GM12878 (cell line): ENCODE data around the gene KATNBL1. TPM values are rescaled to one million over a fixed set of nuclear protein-coding genes. Genes with fewer than 3 reads are reported as not detected.
A peak's percentile ranks its signal among the peaks of the same experiment; 100 is the strongest.

Experiments used
- ATF2 ChIP-seq: IDR thresholded peaks from 2 replicates; pipeline ENCODE4 v1.6.1; 2012; ENCODE audit warnings: low read length, inconsistent platforms
- BCLAF1 ChIP-seq: fragments of 450-650 bp; IDR thresholded peaks from 2 replicates; pipeline ENCODE4 v1.6.1; 2017; ENCODE audit warnings: antibody characterized with exemption, mild to moderate bottlenecking, moderate library complexity
- CEBPB ChIP-seq, 2 experiments: fragments of 150-350 bp in 1 of 2; IDR thresholded peaks; 2 replicates each; pipeline ENCODE4 v1.6.1; 2012 to 2014; ENCODE audit warnings: low read depth in 2 of 2, low read length in 2 of 2, borderline replicate concordance in 1 of 2, inconsistent platforms in 1 of 2
- DPF2 ChIP-seq: fragments of 450-650 bp; IDR thresholded peaks from 2 replicates; pipeline ENCODE4 v1.6.1; 2017; ENCODE audit warnings: mild to moderate bottlenecking
- ELK1 ChIP-seq: IDR thresholded peaks from 2 replicates; pipeline ENCODE4 v1.6.1; 2012; ENCODE audit warnings: low read depth, low read length, improper control_type of control experiment
- ETV6 ChIP-seq, 2 experiments: fragments of 450-650 bp in 1 of 2; IDR thresholded peaks in 1 of 2; conservative IDR thresholded peaks in 1 of 2; 2 replicates each; pipeline ENCODE4 v1.6.1; 2014; ENCODE audit warnings: antibody characterized with exemption in 1 of 2, borderline replicate concordance in 1 of 2, low read depth in 1 of 2, mild to moderate bottlenecking in 1 of 2, moderate library complexity in 1 of 2
- HDAC2 ChIP-seq: fragments of 200-600 bp; sonication (generic); IDR thresholded peaks from 2 replicates; pipeline ENCODE4 v1.6.1; 2017
- JUND ChIP-seq: IDR thresholded peaks from 2 replicates; pipeline ENCODE4 v1.6.1; 2012; ENCODE audit warnings: low read depth, mild to moderate bottlenecking, low read length, improper control_type of control experiment, moderate library complexity
- KLF5 ChIP-seq: fragments of 450-650 bp; IDR thresholded peaks from 2 replicates; pipeline ENCODE4 v1.6.1; 2014; ENCODE audit warnings: mild to moderate bottlenecking; ENCODE audit not compliant: partially characterized antibody
- MEF2A ChIP-seq: IDR thresholded peaks from 2 replicates; pipeline ENCODE4 v1.6.1; 2011; ENCODE audit warnings: low read depth, mild to moderate bottlenecking, low read length, moderate library complexity; ENCODE audit not compliant: insufficient read depth
- NR2F1 ChIP-seq: fragments of 450-650 bp; conservative IDR thresholded peaks from 2 replicates; pipeline ENCODE4 v1.6.1; 2017; ENCODE audit warnings: mild to moderate bottlenecking
- NRF1 ChIP-seq: conservative IDR thresholded peaks from 2 replicates; pipeline ENCODE4 v1.6.1; 2011; ENCODE audit warnings: mild to moderate bottlenecking, low read depth, low read length, improper control_type of control experiment
- PML ChIP-seq: IDR thresholded peaks from 2 replicates; pipeline ENCODE4 v1.6.1; 2012; ENCODE audit warnings: low read length, inconsistent platforms
- RBBP5 ChIP-seq: fragments of 200-600 bp; sonication (generic); conservative IDR thresholded peaks from 2 replicates; pipeline ENCODE4 v1.6.1; 2016
- REST ChIP-seq: IDR thresholded peaks from 2 replicates; pipeline ENCODE4 v1.6.1; 2012; ENCODE audit warnings: mild to moderate bottlenecking, low read depth, low read length
- RFX5 ChIP-seq: IDR thresholded peaks from 2 replicates; pipeline ENCODE4 v1.6.1; 2011; ENCODE audit warnings: low read depth, low read length, improper control_type of control experiment
- SKIL ChIP-seq: fragments of 450-650 bp; IDR thresholded peaks from 2 replicates; pipeline ENCODE4 v1.6.1; 2017; ENCODE audit warnings: mild to moderate bottlenecking, low read depth, inconsistent platforms; ENCODE audit not compliant: poor library complexity, severe bottlenecking
- USF2 ChIP-seq: IDR thresholded peaks from 2 replicates; pipeline ENCODE4 v1.6.1; 2011; ENCODE audit warnings: low read depth, low read length, improper control_type of control experiment, borderline replicate concordance
- ZSCAN29 ChIP-seq: fragments of 450-650 bp; IDR thresholded peaks from 2 replicates; pipeline ENCODE4 v1.6.1; 2017; ENCODE audit warnings: mild to moderate bottlenecking, moderate library complexity
- polyA plus RNA-seq, 11 experiments: library from polyadenylated mRNA; depleted of rRNA in 4 of 11; unstranded in 6 of 11; stranded (reverse) in 5 of 11; fragments of >200 nt; fragmentation: Nextera tagmentation in 4 of 11; fragmentation: Illumina TruSeq in 1 of 11; extraction: Ambion mirVana in 4 of 11; extraction: Trizol in 1 of 11; gene quantifications; 1 replicate in 1 of 11; 2 replicates in 10 of 11; pipeline versions ENCODE4 v1.2.1 to v1.2.3, GENCODE V29; 2011 to 2016; ENCODE audit warnings: inconsistent platforms in 2 of 11, missing spikeins in 2 of 11, low read depth in 1 of 11
- total RNA-seq, 4 experiments: library from RNA; depleted of rRNA in 3 of 4; stranded (reverse); fragments of >200 nt in 3 of 4; fragmentation: Illumina TruSeq in 1 of 4; extraction: Trizol in 1 of 4; gene quantifications; 2 replicates each; pipeline versions ENCODE4 v1.2.1 to v1.2.3, GENCODE V29; 2013 to 2021

KATNBL1 gene
- total and polyA plus RNA-seq, 10 of the 15 experiments (the other 5 are each of a cell fraction or from before 2014, with no cell fraction given), result 7.8 to 58.8 (median 30.1) TPM

- TF ChIP-seq SKIL (peak; percentile 71), KLF5 (no peak), NRF1 (no peak), ZSCAN29 (no peak), RFX5 (no peak), ETV6 (conservative IDR thresholded peaks at IDR 0.05 in 1 of 2, IDR thresholded peaks at IDR 0.05 in 1 of 2; ENCODE audit: borderline replicate concordance in 1 of 2, low read depth in 1 of 2) (no peak), BCLAF1 (no peak), CEBPB (IDR thresholded peaks at IDR 0.05; ENCODE audit: borderline replicate concordance in 1 of 2, low read depth in 2 of 2, low read length in 2 of 2) (no peak), RBBP5 (no peak), HDAC2 (no peak), NR2F1 (peak; percentile 86), JUND (peak; percentile 47; the same call in 1 of the 2 replicates), USF2 (no peak), PML (no peak), DPF2 (peak; percentile 60; the same call in 1 of the 2 replicates), MEF2A (0 out of 2 replicates have a peak, but pooled peaks have one; percentile 10), ATF2 (peak; percentile 56; the same call in 1 of the 2 replicates), ELK1 (no peak), REST (no peak)
These were observed 87.1 kb downstream of the KATNBL1 start (continued) for GRCh38 chr15:34122771-34123183.
